LNCaP clone FGC (cell line): ENCODE data around the gene SMARCD3.
A peak's percentile ranks its signal among the peaks of the same experiment; 100 is the strongest.

Experiments used
- DNase-seq: peaks from one replicate; pipeline ENCODE4 v3.0.0-alpha.2; 2011; ENCODE audit warnings: low read depth
- H3K4me3 ChIP-seq: 2 replicates; pipeline ENCODE4 v1.5.1; 2011; ENCODE audit warnings: mild to moderate bottlenecking, low read depth, low read length, control low read depth
- TF ChIP-seq, protein P1 (sequence below): IDR thresholded peaks from 2 replicates; pipeline ENCODE4 v1.5.1; 2012; ENCODE audit warnings: mild to moderate bottlenecking; ENCODE audit not compliant: control insufficient read depth, insufficient read depth; ENCODE audit errors: extremely low read depth

SMARCD3 gene

DNA sequence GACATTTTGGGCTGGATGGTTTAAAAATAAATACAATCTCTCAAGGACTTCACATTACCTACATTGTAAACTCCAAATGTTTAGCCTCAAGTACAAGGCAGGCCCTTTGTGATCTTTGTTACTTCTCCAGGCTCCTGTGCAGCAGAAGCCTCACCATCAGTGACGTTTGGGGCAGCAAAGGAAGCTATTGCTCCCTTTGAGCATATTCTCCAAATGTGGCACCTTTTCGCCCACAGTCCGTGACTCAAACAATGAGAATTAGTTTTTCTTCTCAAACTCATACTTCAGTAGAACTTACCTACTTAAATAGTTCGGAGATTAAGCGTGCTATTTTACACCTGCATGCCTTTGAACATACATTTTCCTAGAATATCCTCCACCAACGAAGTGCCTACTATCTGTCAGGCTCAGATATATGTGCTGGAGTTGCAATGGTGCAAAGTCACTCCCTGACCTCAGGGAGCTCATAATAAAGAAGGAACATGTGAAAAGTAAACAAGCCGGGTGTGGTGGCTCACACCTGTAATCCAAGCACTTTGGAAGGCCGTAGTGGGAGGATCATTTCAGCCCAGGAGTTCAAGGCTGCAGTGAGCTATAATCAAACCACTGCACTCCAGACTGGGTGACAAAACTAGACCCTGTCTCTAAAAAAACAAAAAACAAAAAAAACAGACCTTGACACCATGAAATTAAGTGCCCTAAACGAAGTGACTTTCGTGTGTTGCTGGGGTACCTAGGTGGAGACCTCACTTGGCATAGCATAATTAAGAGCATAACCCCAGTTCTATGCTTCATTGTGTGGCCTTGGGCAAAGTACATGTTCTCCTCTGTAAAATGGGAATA is 20.2 kb downstream of the SMARCD3 start:
- TF ChIP-seq, protein P1, sequence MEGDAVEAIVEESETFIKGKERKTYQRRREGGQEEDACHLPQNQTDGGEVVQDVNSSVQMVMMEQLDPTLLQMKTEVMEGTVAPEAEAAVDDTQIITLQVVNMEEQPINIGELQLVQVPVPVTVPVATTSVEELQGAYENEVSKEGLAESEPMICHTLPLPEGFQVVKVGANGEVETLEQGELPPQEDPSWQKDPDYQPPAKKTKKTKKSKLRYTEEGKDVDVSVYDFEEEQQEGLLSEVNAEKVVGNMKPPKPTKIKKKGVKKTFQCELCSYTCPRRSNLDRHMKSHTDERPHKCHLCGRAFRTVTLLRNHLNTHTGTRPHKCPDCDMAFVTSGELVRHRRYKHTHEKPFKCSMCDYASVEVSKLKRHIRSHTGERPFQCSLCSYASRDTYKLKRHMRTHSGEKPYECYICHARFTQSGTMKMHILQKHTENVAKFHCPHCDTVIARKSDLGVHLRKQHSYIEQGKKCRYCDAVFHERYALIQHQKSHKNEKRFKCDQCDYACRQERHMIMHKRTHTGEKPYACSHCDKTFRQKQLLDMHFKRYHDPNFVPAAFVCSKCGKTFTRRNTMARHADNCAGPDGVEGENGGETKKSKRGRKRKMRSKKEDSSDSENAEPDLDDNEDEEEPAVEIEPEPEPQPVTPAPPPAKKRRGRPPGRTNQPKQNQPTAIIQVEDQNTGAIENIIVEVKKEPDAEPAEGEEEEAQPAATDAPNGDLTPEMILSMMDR = no peak
- H3K4me3 ChIP-seq = peak overlapping the region; percentile 99
- DNase-seq = no peak

DNA sequence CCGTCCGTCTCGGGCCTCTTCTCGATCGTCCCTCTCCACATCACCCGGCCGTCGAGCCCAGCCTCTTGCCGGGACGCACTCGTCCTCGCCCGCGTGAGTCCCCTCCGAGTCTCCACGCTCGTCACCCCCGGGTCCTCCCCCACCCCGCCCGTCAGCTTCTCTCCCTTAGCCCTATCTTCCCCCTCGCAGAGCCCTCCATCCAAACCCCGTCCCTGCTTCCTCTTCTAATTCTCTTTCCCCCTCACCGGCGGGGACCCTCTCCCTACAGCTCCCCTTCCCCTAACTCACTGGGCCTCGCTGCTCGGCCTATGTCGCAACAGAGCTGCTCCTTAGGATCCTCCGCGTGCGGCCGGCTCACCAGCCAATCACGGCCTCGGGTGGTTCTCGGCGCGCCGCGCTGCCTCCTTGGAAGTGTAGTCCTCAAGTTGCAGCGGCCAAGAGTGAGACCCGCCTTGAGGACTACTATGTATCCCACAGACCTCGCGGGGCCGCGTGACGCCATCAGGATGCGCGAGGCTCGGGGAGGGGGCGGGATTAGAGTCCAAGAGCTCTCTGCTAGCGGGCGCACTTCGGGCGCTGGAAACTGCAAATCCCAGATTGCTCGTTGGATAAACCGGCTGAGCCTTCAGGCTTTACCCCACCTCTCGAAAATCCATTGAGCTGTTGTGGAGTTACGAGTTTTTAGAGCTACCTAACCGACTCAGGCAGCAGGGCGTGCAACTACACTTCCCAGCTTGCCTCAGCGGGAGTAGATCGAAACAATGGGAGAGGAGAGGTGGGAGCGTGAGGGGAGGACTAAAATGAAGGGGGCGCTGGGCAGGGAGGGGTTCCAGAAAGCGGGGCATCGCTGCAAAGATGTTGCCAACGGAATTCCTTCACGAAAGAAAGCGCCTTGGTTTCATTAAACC is 21.4 kb downstream of the SMARCD3 start, which contains the start of gene ABCF2:
TSS of gene ABCF2 (minus strand) at position 331 of the 908 bp plus-strand sequence. CDS start 747 bp downstream, outside the sequence.
- DNase-seq = peak; percentile 98
- TF ChIP-seq, protein P1 = no peak
- H3K4me3 ChIP-seq = peak within 1 kb of the TSS; percentile 99

DNA sequence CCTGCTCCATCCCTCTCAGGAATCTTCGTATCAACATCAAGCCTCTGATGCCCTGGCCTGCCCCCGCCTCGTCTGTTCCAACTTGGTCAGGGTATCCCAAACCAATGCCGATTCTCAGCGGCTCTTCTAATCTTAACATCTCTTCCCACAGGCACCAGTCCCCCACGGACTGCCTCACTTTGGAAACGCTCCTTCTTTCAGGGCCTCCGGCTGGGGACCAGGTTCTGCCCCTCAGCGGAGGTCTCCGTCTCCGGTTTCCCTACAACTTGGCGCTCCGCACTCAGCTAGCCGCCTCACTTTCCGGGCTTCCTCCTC is 22.0 kb downstream of the SMARCD3 start:
- peak overlapping the region; percentile 99 for H3K4me3 ChIP-seq
- no peak for DNase-seq
- TF ChIP-seq, protein P1 = no peak

DNA sequence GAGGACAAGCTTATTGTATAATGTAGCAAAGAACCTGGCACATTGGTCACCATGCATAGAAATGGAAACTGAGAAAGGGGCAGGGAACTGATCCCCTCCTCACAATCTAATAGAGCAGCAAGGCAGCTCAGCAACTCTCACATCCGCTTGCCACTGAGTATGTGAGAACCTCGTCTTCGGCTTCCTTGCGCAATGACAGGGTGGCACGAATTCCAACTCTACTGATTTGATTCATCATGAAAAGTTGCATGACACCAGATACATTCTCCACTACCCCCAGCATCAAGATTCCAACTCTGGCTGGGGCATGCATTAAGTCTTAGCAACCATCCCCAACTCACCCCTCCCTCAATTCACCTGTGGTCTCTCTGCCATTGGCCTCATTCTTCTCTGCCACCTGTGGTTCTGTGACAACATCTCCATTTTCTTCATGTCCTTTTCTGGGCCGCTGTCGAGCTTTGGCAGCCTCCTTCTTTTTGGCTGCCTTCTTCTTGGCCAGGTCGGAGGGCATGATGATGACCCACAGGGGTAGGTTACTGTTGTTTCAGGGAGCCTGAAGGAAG is 22.5 kb downstream of the SMARCD3 start:
- no peak for DNase-seq

DNA sequence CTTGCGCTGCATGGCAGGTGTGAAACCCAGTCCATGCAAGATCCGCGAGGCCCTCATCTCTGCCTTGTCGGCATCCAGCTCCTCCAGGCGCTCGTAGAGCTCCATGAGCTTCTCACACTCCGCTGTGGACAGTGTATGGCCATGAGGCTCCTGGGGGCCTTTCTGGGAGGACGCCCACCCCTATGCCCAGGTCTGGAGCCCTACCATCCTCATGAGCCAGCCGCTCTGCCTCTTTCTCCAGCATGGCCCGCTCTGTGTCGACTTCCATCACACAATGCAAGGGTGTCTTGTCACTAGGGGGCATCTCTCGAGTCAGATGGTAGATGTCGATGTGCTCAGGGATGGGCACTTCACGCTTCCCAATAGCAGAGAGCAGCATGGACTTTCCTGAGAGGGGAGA is 24.8 kb downstream of the SMARCD3 start:
- no peak for DNase-seq
- TF ChIP-seq, protein P1 = no peak
- no peak overlapping the region for H3K4me3 ChIP-seq

More for the DNA sequence above, 22.5 kb downstream of the SMARCD3 start:
- H3K4me3 ChIP-seq = peak overlapping the region; percentile 99
- TF ChIP-seq, protein P1 = no peak

DNA sequence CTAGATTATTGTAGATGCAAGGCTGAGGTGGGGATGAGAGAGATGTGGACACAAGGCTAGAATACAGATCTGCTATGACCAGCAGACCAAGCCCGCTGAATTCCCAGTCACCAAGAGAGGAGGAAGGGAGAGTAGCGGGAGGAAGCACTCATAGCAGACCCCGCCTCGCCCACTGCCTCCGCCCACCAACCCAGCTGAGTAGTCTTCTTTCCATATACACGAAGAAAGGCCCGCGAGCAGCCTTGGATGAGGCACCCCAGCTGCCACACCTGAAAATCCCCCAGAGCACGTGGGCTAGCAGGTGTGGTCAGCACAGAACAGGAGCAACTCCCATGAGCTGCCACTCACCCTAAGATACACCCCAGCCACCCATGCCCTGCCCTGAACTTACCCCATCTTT is 30.3 kb downstream of the SMARCD3 start:
- TF ChIP-seq, protein P1 = no peak
- H3K4me3 ChIP-seq = no peak overlapping the region
- DNase-seq = no peak
